AG04450 (cell line): Measurements from ENCODE around the gene GNG13. TPM values are rescaled to one million over a fixed set of nuclear protein-coding genes. Genes with fewer than 3 reads are reported as not detected.
"Not testable (repeated sequence)": the region's sequence is repeated elsewhere in the genome, so short reads cannot be mapped to it uniquely, and the experiment has no call there.

Experiments used
- CTCF ChIA-PET: fragments of 300-600, 350-600 bp; formaldehyde crosslinking; extraction: SDS; loops from one replicate; lab custom pipeline; 2022; ENCODE audit warnings: antibody characterized with exemption, inconsistent platforms; lab: Charles Lee
- POLR2A ChIA-PET: fragments of 350-600 bp; formaldehyde crosslinking; extraction: SDS; loops from one replicate; lab custom pipeline; 2021; ENCODE audit warnings: antibody characterized with exemption, inconsistent platforms; lab: Yijun Ruan, JAX
- DNase-seq: peaks from one replicate; pipeline ENCODE4 v3.0.0-alpha.2; 2011; ENCODE audit warnings: low read depth, low spot score
- H3K27ac ChIP-seq: one replicate; pipeline ENCODE4 v1.5.1; 2012; ENCODE audit warnings: low read depth, low read length, control low read depth
- H3K27me3 ChIP-seq: one replicate; pipeline ENCODE4 v1.6.0; 2012; ENCODE audit warnings: low read length; ENCODE audit not compliant: control insufficient read depth, insufficient read depth
- H3K4me3 ChIP-seq: 2 replicates; pipeline ENCODE4 v1.5.1; 2011; ENCODE audit warnings: mild to moderate bottlenecking, low read depth, low read length, control low read depth
- H3K9me3 ChIP-seq: 2 replicates; pipeline ENCODE4 v1.5.1; 2012; ENCODE audit warnings: low read length; ENCODE audit not compliant: control insufficient read depth, insufficient read depth
- polyA plus RNA-seq: library from polyadenylated mRNA; depleted of rRNA; stranded (reverse); fragments of >200 nt; gene quantifications from 2 replicates; pipeline ENCODE4 v1.2.3, GENCODE V29; 2011
- TF ChIP-seq, protein P1 (sequence below): IDR thresholded peaks from 2 replicates; pipeline ENCODE4 v1.5.1; 2011; ENCODE audit warnings: low read depth, low read length, control low read depth, inconsistent platforms

GNG13 gene
- polyA plus RNA-seq, 1 experiment: not detected

DNA sequence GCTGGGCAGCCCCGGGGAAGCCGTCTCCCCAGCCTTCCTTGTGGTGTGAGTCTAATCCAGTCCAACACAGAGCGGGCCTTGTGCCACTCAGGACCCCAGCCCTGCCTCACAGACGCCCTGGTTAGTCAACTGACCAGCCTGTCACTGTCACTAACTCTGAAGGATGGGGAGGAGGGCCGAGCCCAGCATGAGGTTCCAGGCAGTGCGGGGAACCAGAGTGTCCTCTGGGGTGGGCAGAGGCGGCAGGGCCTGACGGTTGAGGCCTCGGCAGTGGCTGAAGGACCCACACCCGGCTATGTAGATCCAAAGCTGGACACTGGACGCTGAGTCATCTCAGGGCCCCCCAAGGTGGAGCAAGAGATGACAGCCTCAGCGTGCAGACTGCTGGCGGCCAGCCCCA, 21.0 kb downstream of the GNG13 start:
- Histone ChIP-seq H3K27me3 (no peaks in the 10 kb centered on the region), H3K9me3 (no peaks in the 10 kb centered on the region; the same call in 1 of the 2 replicates), H3K27ac (no peak overlapping the region), H3K4me3 (no peak overlapping the region)
- no peak for DNase-seq
- TF ChIP-seq, protein P1, sequence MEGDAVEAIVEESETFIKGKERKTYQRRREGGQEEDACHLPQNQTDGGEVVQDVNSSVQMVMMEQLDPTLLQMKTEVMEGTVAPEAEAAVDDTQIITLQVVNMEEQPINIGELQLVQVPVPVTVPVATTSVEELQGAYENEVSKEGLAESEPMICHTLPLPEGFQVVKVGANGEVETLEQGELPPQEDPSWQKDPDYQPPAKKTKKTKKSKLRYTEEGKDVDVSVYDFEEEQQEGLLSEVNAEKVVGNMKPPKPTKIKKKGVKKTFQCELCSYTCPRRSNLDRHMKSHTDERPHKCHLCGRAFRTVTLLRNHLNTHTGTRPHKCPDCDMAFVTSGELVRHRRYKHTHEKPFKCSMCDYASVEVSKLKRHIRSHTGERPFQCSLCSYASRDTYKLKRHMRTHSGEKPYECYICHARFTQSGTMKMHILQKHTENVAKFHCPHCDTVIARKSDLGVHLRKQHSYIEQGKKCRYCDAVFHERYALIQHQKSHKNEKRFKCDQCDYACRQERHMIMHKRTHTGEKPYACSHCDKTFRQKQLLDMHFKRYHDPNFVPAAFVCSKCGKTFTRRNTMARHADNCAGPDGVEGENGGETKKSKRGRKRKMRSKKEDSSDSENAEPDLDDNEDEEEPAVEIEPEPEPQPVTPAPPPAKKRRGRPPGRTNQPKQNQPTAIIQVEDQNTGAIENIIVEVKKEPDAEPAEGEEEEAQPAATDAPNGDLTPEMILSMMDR: no peak
- CTCF ChIA-PET: no interaction called here
- POLR2A ChIA-PET: no interaction called here

DNA sequence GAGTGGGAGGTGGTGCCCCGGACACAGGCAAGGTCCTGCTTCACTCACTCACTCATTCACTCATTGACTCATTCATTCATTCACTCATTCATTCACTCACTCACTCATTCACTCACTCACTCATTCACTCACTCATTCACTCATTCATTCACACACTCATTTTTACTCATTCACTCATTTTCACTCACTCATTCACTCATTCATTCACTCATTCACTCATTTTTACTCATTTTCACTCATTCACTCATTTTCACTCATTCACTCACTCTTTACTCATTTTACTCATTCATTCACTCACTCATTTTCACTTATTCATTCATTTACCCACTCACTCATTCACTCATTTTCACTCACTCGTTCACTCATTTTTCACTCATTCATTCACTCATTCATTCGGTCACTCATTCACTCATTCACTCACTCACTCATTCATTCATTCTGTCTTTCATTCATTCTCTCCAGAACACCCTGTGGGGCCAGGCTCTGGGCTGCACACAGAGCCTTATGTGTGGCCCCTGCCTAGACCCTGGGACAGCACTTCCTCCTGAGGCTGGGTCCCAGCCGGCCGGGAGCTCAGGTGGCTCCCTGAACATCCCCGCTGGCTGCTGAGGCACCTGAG, 21.5 kb downstream of the GNG13 start:
- ChIA-PET CTCF (no interaction called here), POLR2A (no interaction called here)
- DNase-seq: no peak
- no peaks in the 10 kb centered on the region; the same call in 1 of the 2 replicates for H3K9me3 ChIP-seq
- TF ChIP-seq, protein P1: no peak
- no peaks in the 10 kb centered on the region for H3K27me3 ChIP-seq
- H3K4me3 ChIP-seq: no peak overlapping the region
- H3K27ac ChIP-seq: no peak overlapping the region

DNA sequence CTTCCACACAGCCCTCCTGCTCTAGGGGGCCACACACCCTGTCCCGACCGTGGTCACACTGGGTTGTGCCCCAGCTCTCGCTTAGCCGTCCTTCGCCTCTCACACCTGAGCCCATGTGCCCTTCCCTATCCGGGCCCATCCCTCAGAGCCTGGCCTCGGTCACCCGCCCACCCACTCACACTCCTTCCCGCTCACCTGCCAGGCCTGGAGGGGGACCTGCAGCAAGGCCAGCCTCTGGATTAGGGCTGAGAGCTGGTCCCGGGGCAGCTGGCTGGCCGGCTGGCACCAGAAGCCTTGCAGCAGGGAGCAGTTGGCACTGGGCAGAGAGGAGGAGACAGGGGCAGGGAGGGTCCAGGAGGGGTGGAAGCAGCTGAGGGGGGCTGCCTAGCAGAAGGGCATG, 22.1 kb downstream of the GNG13 start:
- DNase-seq: no peak
- no peaks in the 10 kb centered on the region for H3K27me3 ChIP-seq
- ChIA-PET CTCF (no interaction called here), POLR2A (no interaction called here)
- TF ChIP-seq, protein P1: no peak
- H3K4me3 ChIP-seq: no peak overlapping the region
- no peaks in the 10 kb centered on the region; the same call in 1 of the 2 replicates for H3K9me3 ChIP-seq
- no peak overlapping the region for H3K27ac ChIP-seq

DNA sequence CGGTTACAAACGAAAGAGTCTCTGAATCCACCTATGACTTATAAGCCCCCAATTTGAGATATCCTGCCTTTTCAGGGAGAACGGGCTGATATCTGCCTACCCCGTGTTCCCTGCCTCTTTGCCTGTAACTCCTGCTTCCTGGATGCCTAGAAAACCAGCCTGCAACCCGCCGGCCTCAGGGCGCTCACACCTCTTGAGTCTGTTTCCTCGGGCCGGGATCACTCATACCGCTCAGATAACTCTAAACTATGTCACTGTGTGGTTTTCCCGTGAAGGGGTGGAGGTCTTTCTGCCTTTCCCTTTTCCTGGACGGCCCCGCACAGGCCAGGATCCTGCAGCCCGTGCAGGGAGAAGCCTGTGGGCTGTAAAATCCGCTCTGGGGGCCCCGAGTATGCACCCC, 22.7 kb downstream of the GNG13 start:
- POLR2A ChIA-PET: no interaction called here
- H3K9me3 ChIP-seq: no peaks in the 10 kb centered on the region; the same call in 1 of the 2 replicates
- no peak overlapping the region for H3K4me3 ChIP-seq
- CTCF ChIA-PET: no interaction called here
- H3K27ac ChIP-seq: no peak overlapping the region
- no peaks in the 10 kb centered on the region for H3K27me3 ChIP-seq
- TF ChIP-seq, protein P1: no peak
- DNase-seq: no peak

DNA sequence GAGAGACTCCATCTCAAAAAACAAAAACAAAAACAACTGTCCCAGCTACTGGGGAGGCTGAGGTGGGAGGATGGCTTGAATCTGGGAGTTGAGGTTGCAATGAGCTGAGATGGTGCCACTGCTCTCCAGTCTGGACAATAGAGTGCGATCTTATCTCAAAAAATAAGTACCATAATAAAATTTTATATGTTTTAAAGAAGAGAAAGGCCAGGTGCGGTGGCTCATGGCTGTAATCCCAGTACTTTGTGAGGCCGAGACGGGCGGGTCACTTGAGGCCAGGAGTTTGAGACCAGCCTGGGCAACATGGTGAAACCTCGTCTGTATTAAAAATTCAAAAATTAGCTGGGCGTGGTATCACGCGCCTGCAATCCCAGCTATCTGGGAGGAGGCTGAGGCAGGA, 23.7 kb downstream of the GNG13 start:
- POLR2A ChIA-PET: no interaction called here

DNA sequence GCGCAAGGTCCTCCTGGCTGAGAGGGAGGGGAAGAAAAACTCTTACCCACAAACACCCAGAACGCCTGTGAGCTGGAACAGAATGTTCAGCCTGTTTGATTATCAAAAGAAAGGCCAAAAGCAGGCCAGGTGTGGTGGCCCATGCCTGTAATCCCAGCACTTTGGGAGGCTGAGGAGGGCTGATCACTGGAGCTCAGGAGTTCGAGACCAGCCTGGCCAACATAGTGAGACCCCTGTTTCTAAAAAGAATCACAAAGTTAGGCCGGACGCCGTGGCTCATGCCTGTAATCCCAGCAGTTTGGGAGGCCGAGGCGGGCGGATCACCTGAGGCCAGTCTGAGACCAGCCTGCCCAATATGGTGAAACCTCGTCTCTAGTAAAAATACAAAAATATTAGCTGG, 24.2 kb downstream of the GNG13 start:
- H3K4me3 ChIP-seq, H3K9me3 ChIP-seq, POLR2A ChIA-PET, H3K27ac ChIP-seq, H3K27me3 ChIP-seq, CTCF ChIA-PET, DNase-seq: not testable (repeated sequence)

More for the DNA sequence above, 23.7 kb downstream of the GNG13 start:
- Histone ChIP-seq H3K9me3 (no peaks in the 10 kb centered on the region; the same call in 1 of the 2 replicates), H3K4me3 (no peak overlapping the region), H3K27ac (no peak overlapping the region), H3K27me3 (no peaks in the 10 kb centered on the region)
- no peak for DNase-seq
- TF ChIP-seq, protein P1: no peak
- CTCF ChIA-PET: no interaction called here
